Retinal pigment epithelial cell (primary cell): ENCODE measurements around the gene TNNI3K.

Experiments used
- DNase-seq: peaks from one replicate; pipeline ENCODE4 v3.0.0-alpha.2; 2010; ENCODE audit warnings: low read depth
- H3K4me3 ChIP-seq: 2 replicates; pipeline ENCODE4 v1.5.1; 2011; ENCODE audit warnings: mild to moderate bottlenecking, low read length, control low read depth, moderate library complexity
- CTCF ChIP-seq: conservative IDR thresholded peaks from 2 replicates; pipeline ENCODE4 v1.5.1; 2011; ENCODE audit warnings: low read depth, low read length, control low read depth, inconsistent platforms

TNNI3K gene

GRCh38 chr1:74480068-74480467 lies 244.9 kb downstream of the TNNI3K start:
- TF ChIP-seq CTCF = no peak
- H3K4me3 ChIP-seq = no peak overlapping the region
- no peak for DNase-seq

- no peak for TF ChIP-seq CTCF
- DNase-seq = no peak
- no peak overlapping the region for H3K4me3 ChIP-seq
These were observed 246.4 kb downstream of the TNNI3K start for GRCh38 chr1:74481607-74482006.

- DNase-seq = no peak
- TF ChIP-seq CTCF = no peak
- H3K4me3 ChIP-seq = no peak overlapping the region
These were observed 250.4 kb downstream of the TNNI3K start for GRCh38 chr1:74485622-74486021.

- no peak for DNase-seq
- TF ChIP-seq CTCF = no peak
These were observed 250.8 kb downstream of the TNNI3K start for GRCh38 chr1:74486036-74486435.

GRCh38 chr1:74496669-74497068 lies 261.5 kb downstream of the TNNI3K start:
- no peak for DNase-seq
- no peak overlapping the region for H3K4me3 ChIP-seq
- no peak for TF ChIP-seq CTCF

More at GRCh38 chr1:74486036-74486435, 250.8 kb downstream of the TNNI3K start:
- no peak overlapping the region for H3K4me3 ChIP-seq

- no peak for TF ChIP-seq CTCF
- H3K4me3 ChIP-seq = no peak overlapping the region
- no peak for DNase-seq
These were observed 263.7 kb downstream of the TNNI3K start for GRCh38 chr1:74498901-74499300.

- H3K4me3 ChIP-seq = no peak overlapping the region
- TF ChIP-seq CTCF = no peak
- no peak for DNase-seq
These were observed 267.2 kb downstream of the TNNI3K start for GRCh38 chr1:74502432-74502831.
